ENCODE measurements around the gene TMEM117. TPM values are rescaled to one million over a fixed set of nuclear protein-coding genes. Genes with fewer than 3 reads are reported as not detected.

TMEM117 gene
- total RNA-seq, 6 experiments from 2014 or later: 2.4 to 15.3 (median 3.1) TPM

GRCh38 chr12:43887397-43887796, 51.5 kb downstream of the TMEM117 start:
- DNase-seq (no peak), ATAC-seq (no peak)
- Histone ChIP-seq H3K27me3 (no peaks in the 10 kb centered on the region), H3K4me1 (no peaks in the 10 kb centered on the region), H3K4me3 (no peak overlapping the region), H3K9me3 (no peaks in the 10 kb centered on the region), H3K27ac (no peak overlapping the region), H3K36me3 (no peaks in the 10 kb centered on the region)
- WGBS (ENCODE audit: insufficient coverage, low coverage, low lambda C conversion rate, missing lambda C conversion rate): 92% methylated on average over 2 of the region's 2 CpGs
- intact Hi-C loops (cut with DNase I): no loop called here
- no peak for TF ChIP-seq POLR2A (IDR thresholded peaks at IDR 0.05)
- no peak for TF ChIP-seq CTCF (IDR thresholded peaks at IDR 0.05)

GRCh38 chr12:43891856-43892574, 56.1 kb downstream of the TMEM117 start:
- Histone ChIP-seq H3K36me3 (no peaks in the 10 kb centered on the region), H3K9me3 (no peaks in the 10 kb centered on the region), H3K27me3 (no peaks in the 10 kb centered on the region), H3K4me1 (no peaks in the 10 kb centered on the region), H3K4me3 (no peak overlapping the region), H3K27ac (no peak overlapping the region)
- no peak for DNase-seq
- WGBS (ENCODE audit: insufficient coverage, low coverage, low lambda C conversion rate, missing lambda C conversion rate): 75% methylated on average over 3 of the region's 3 CpGs
- intact Hi-C loops (cut with DNase I): no loop called here
- peak in 1 of 4 donors; percentile 46 for ATAC-seq
- TF ChIP-seq POLR2A (IDR thresholded peaks at IDR 0.05) (no peak), CTCF (IDR thresholded peaks at IDR 0.05) (no peak)

GRCh38 chr12:43893670-43894069, 57.8 kb downstream of the TMEM117 start:
- TF ChIP-seq CTCF (IDR thresholded peaks at IDR 0.05) (no peak), POLR2A (IDR thresholded peaks at IDR 0.05) (no peak)
- intact Hi-C loops (cut with DNase I): no loop called here
- ATAC-seq (no peak), DNase-seq (no peak)
- H3K36me3 ChIP-seq: no peaks in the 10 kb centered on the region
- no peaks in the 10 kb centered on the region for H3K4me1 ChIP-seq
- H3K9me3 ChIP-seq: no peaks in the 10 kb centered on the region
- 92% methylated on average over 2 of the region's 2 CpGs for WGBS (ENCODE audit: insufficient coverage, low coverage, low lambda C conversion rate, missing lambda C conversion rate)
- H3K4me3 ChIP-seq: no peak overlapping the region
- H3K27me3 ChIP-seq: no peaks in the 10 kb centered on the region
- H3K27ac ChIP-seq: no peak overlapping the region

- Histone ChIP-seq H3K36me3 (no peaks in the 10 kb centered on the region), H3K9me3 (no peaks in the 10 kb centered on the region), H3K27me3 (no peaks in the 10 kb centered on the region), H3K4me1 (no peaks in the 10 kb centered on the region), H3K27ac (no peak overlapping the region), H3K4me3 (no peak overlapping the region)
- ATAC-seq (no peak), DNase-seq (no peak)
- TF ChIP-seq POLR2A (IDR thresholded peaks at IDR 0.05) (no peak), CTCF (IDR thresholded peaks at IDR 0.05) (no peak)
- intact Hi-C loops (cut with DNase I): no loop called here
- WGBS (ENCODE audit: insufficient coverage, low coverage, low lambda C conversion rate, missing lambda C conversion rate): 100% methylated on average over 1 of the region's 1 CpG
These were observed 59.8 kb downstream of the TMEM117 start for GRCh38 chr12:43895580-43896206.
